ENCODE results near the gene PPP1R14D.
A peak's percentile ranks its signal among the peaks of the same experiment; 100 is the strongest.

The PPP1R14D gene

GRCh38 chr15:40792394-40792793, 36.1 kb downstream of the PPP1R14D start:
- no peak for DNase-seq (ENCODE audit: low read depth)
- H3K4me3 ChIP-seq (ENCODE audit: low read length): no peak overlapping the region
- no peak for TF ChIP-seq CTCF (conservative IDR thresholded peaks at IDR 0.05; ENCODE audit: low read length)

GRCh38 chr15:40790718-40791117, 37.8 kb downstream of the PPP1R14D start:
- TF ChIP-seq CTCF (conservative IDR thresholded peaks at IDR 0.05; ENCODE audit: low read length): no peak
- H3K4me3 ChIP-seq (ENCODE audit: low read length): no peak overlapping the region
- no peak for DNase-seq (ENCODE audit: low read depth)

- no peak overlapping the region for H3K4me3 ChIP-seq (ENCODE audit: low read length)
- DNase-seq (ENCODE audit: low read depth): no peak
- TF ChIP-seq CTCF (conservative IDR thresholded peaks at IDR 0.05; ENCODE audit: low read length): no peak
Observed at GRCh38 chr15:40789999-40790398, 38.5 kb downstream of the PPP1R14D start.

- DNase-seq (ENCODE audit: low read depth): no peak
- no peak overlapping the region for H3K4me3 ChIP-seq (ENCODE audit: low read length)
- no peak for TF ChIP-seq CTCF (conservative IDR thresholded peaks at IDR 0.05; ENCODE audit: low read length)
Observed at GRCh38 chr15:40789119-40789518, 39.4 kb downstream of the PPP1R14D start.

GRCh38 chr15:40787991-40788390, 40.5 kb downstream of the PPP1R14D start:
- H3K4me3 ChIP-seq (ENCODE audit: low read length): no peak overlapping the region
- no peak for TF ChIP-seq CTCF (conservative IDR thresholded peaks at IDR 0.05; ENCODE audit: low read length)

GRCh38 chr15:40787344-40787841, 41.1 kb downstream of the PPP1R14D start:
- DNase-seq (ENCODE audit: low read depth): peak; percentile 93
- no peak for TF ChIP-seq CTCF (conservative IDR thresholded peaks at IDR 0.05; ENCODE audit: low read length)
- no peak overlapping the region for H3K4me3 ChIP-seq (ENCODE audit: low read length)

More at GRCh38 chr15:40787991-40788390, 40.5 kb downstream of the PPP1R14D start:
- no peak for DNase-seq (ENCODE audit: low read depth)

GRCh38 chr15:40785814-40786213, 42.7 kb downstream of the PPP1R14D start:
- no peak overlapping the region for H3K4me3 ChIP-seq (ENCODE audit: low read length)
- TF ChIP-seq CTCF (conservative IDR thresholded peaks at IDR 0.05; ENCODE audit: low read length): no peak
- DNase-seq (ENCODE audit: low read depth): no peak
